HCT116 (cell line): ENCODE data around the gene UTF1. TPM values are rescaled to one million over a fixed set of nuclear protein-coding genes. Genes with fewer than 3 reads are reported as not detected.

Source experiments
- ATAC-seq: fragments of 200-7000 bp; cut with Tn5 transposase; 2 replicates; pipeline ENCODE4 v1.9.1; 2020; ENCODE audit warnings: mild to moderate bottlenecking, moderate library complexity
- BruUV-seq: library from RNA; stranded (reverse); fragments of 400-500 nt; replicated peaks from 2 replicates; lab custom pipeline; 2021; lab: Mats Ljungman, UMichigan
- CTCF ChIA-PET: fragments of 300-600 bp; sonication (Branson Sonifier 250); formaldehyde crosslinking; loops from one replicate; lab custom pipeline; 2021; ENCODE audit warnings: antibody characterized with exemption; lab: Charles Lee
- POLR2A ChIA-PET: fragments of 300-600, 350-600 bp; sonication (Branson Sonifier 250); formaldehyde crosslinking; loops from one replicate; lab custom pipeline; 2021; ENCODE audit warnings: antibody characterized with exemption; lab: Charles Lee
- RAD21 ChIA-PET, 2 experiments: fragments of 300-600 bp; sonication (Branson Sonifier 250); formaldehyde crosslinking; loops; one replicate each; lab custom pipeline; 2023; ENCODE audit warnings: low total read pairs in 2 of 2; ENCODE audit not compliant: uncharacterized antibody in 2 of 2, unreplicated experiment in 2 of 2, low non-redundant PET in 1 of 2; lab: Charles Lee
- DNase-seq: peaks from one replicate; pipeline ENCODE4 v3.0.0-alpha.2; 2010; ENCODE audit warnings: low read depth, low spot score
- H2AFZ ChIP-seq: fragments of 200-600 bp; shearing (Covaris generic), sonication (generic); 2 replicates; pipeline ENCODE4 v1.6.1; 2017; ENCODE audit warnings: low read depth, mixed run types, mixed read lengths, antibody characterized with exemption, low read length; ENCODE audit not compliant: poor library complexity, severe bottlenecking
- H3K27ac ChIP-seq: 2 replicates; pipeline ENCODE4 v1.5.1; 2012; ENCODE audit warnings: low read depth, low read length
- H3K27me3 ChIP-seq: fragments of 200-600 bp; sonication (generic); 2 replicates; pipeline ENCODE4 v1.6.1; 2016; ENCODE audit warnings: mixed run types, low read length, mixed read lengths; ENCODE audit not compliant: insufficient read depth
- H3K36me3 ChIP-seq, 2 experiments: fragments of 200-500 bp in 1 of 2; fragments of 200-600 bp in 1 of 2; sonication (Bioruptor generic) in 1 of 2; sonication (generic) in 1 of 2; 2 replicates each; pipeline versions ENCODE4 v1.5.1 to v1.6.1; 2014 to 2016; ENCODE audit warnings: low read length in 2 of 2, inconsistent platforms in 1 of 2, mixed read lengths in 1 of 2, mixed run types in 1 of 2; ENCODE audit not compliant: insufficient read depth in 2 of 2, control insufficient read depth in 1 of 2
- H3K4me1 ChIP-seq, 2 experiments: fragments of 200-600 bp in 1 of 2; sonication (generic) in 1 of 2; 2 replicates each; pipeline versions ENCODE4 v1.5.1 to v1.6.1; 2012 to 2017; ENCODE audit warnings: low read length in 2 of 2, inconsistent platforms in 1 of 2, mild to moderate bottlenecking in 1 of 2, mixed read lengths in 1 of 2, mixed run types in 1 of 2, moderate library complexity in 1 of 2; ENCODE audit not compliant: insufficient read depth in 2 of 2, control insufficient read depth in 1 of 2
- H3K4me2 ChIP-seq: fragments of 200-600 bp; sonication (generic); 2 replicates; pipeline ENCODE4 v1.6.1; 2017; ENCODE audit warnings: mixed run types, low read length, mixed read lengths
- H3K4me3 ChIP-seq, 2 experiments: fragments of 200-600 bp in 1 of 2; sonication (generic) in 1 of 2; replicated peaks in 1 of 2; 2 replicates each; pipeline ENCODE4 v1.5.1; 2011 to 2016; ENCODE audit warnings: low read length in 2 of 2, control low read depth in 1 of 2, low read depth in 1 of 2, mild to moderate bottlenecking in 1 of 2, mixed read lengths in 1 of 2, mixed run types in 1 of 2
- H3K79me2 ChIP-seq: fragments of 200-600 bp; sonication (generic); 2 replicates; pipeline ENCODE4 v1.6.1; 2017; ENCODE audit warnings: mild to moderate bottlenecking, mixed run types, low read length, moderate library complexity, mixed read lengths; ENCODE audit not compliant: insufficient read depth
- H3K9ac ChIP-seq: fragments of 200-600 bp; sonication (generic); 2 replicates; pipeline ENCODE4 v1.6.1; 2016; ENCODE audit warnings: low read length, mixed read lengths
- H3K9me2 ChIP-seq: fragments of 200-600 bp; sonication (generic), shearing (Covaris generic); 2 replicates; pipeline ENCODE4 v1.6.1; 2017; ENCODE audit warnings: mixed run types, mild to moderate bottlenecking, moderate library complexity; ENCODE audit not compliant: insufficient read depth
- H3K9me3 ChIP-seq, 2 experiments: fragments of 200-500 bp in 1 of 2; fragments of 200-600 bp in 1 of 2; sonication (Bioruptor generic) in 1 of 2; sonication (generic) in 1 of 2; 2 replicates each; pipeline ENCODE4 v1.6.1; 2014 to 2017; ENCODE audit warnings: low read length in 2 of 2, mixed read lengths in 2 of 2, inconsistent platforms in 1 of 2, low read depth in 1 of 2, mild to moderate bottlenecking in 1 of 2, mixed run types in 1 of 2, moderate library complexity in 1 of 2; ENCODE audit not compliant: control insufficient read depth in 1 of 2, insufficient read depth in 1 of 2
- H4K20me1 ChIP-seq: fragments of 200-600 bp; sonication (generic), shearing (Covaris generic); 2 replicates; pipeline ENCODE4 v1.6.1; 2017; ENCODE audit warnings: mixed run types, mild to moderate bottlenecking, moderate library complexity; ENCODE audit not compliant: insufficient read depth
- CBX3 ChIP-seq: IDR thresholded peaks from 2 replicates; pipeline ENCODE4 v1.6.1; 2012; ENCODE audit warnings: low read depth
- EGR1 ChIP-seq: IDR thresholded peaks from 2 replicates; pipeline ENCODE4 v1.6.1; 2012; ENCODE audit warnings: low read depth
- ELF1 ChIP-seq: IDR thresholded peaks from 2 replicates; pipeline ENCODE4 v1.6.1; 2012; ENCODE audit warnings: low read depth, borderline replicate concordance
- EZH2 ChIP-seq: fragments of 200-600 bp; sonication (generic); IDR thresholded peaks from 2 replicates; pipeline ENCODE4 v1.6.1; 2017; ENCODE audit warnings: antibody characterized with exemption, mixed run types
- EZH2phosphoT487 ChIP-seq: fragments of 200-600 bp; IDR thresholded peaks from 2 replicates; pipeline ENCODE4 v1.6.1; 2018; ENCODE audit warnings: antibody characterized with exemption, borderline replicate concordance
- POLR2A ChIP-seq: IDR thresholded peaks from 2 replicates; pipeline ENCODE4 v1.7.0; 2011; ENCODE audit warnings: borderline replicate concordance; ENCODE audit not compliant: insufficient read depth, insufficient read length; ENCODE audit errors: extremely low read depth
- POLR2AphosphoS5 ChIP-seq: IDR thresholded peaks from 2 replicates; pipeline ENCODE4 v1.6.1; 2011; ENCODE audit warnings: mild to moderate bottlenecking, low read depth, low read length, moderate library complexity
- RAD21 ChIP-seq: IDR thresholded peaks from 2 replicates; pipeline ENCODE4 v1.6.1; 2012; ENCODE audit warnings: low read depth, mild to moderate bottlenecking
- SIN3A ChIP-seq: IDR thresholded peaks from 2 replicates; pipeline ENCODE4 v1.6.1; 2012; ENCODE audit warnings: low read depth
- YY1 ChIP-seq: IDR thresholded peaks from 2 replicates; pipeline ENCODE4 v1.6.1; 2011; ENCODE audit warnings: low read length, low read depth, moderate library complexity, mild to moderate bottlenecking; ENCODE audit not compliant: insufficient replicate concordance; ENCODE audit errors: extremely low read depth
- ZFX ChIP-seq: fragments of 450-650 bp; IDR thresholded peaks from 2 replicates; pipeline ENCODE4 v1.6.1; 2017
- ZNF274 ChIP-seq: fragments of 200-500 bp; sonication (Bioruptor generic); IDR thresholded peaks from 2 replicates; pipeline ENCODE4 v1.6.1; 2014; ENCODE audit warnings: mild to moderate bottlenecking, low read depth, low read length, inconsistent platforms
- intact Hi-C: fragments of 100-400 bp; cut with micrococcal nuclease; formaldehyde crosslinking; loops from 2 replicates; pipeline ENCODE4 v1.10.0; 2022
- total RNA-seq: library from RNA; stranded (reverse); gene quantifications from one replicate; pipeline ENCODE4 v1.2.1, GENCODE V29; 2021; ENCODE audit not compliant: unreplicated experiment
- TF ChIP-seq, protein P1 (sequence below): IDR thresholded peaks from 2 replicates; pipeline ENCODE4 v1.6.1; 2012

The UTF1 gene
- total RNA-seq, 1 experiment from 2014 or later: not detected

DNA sequence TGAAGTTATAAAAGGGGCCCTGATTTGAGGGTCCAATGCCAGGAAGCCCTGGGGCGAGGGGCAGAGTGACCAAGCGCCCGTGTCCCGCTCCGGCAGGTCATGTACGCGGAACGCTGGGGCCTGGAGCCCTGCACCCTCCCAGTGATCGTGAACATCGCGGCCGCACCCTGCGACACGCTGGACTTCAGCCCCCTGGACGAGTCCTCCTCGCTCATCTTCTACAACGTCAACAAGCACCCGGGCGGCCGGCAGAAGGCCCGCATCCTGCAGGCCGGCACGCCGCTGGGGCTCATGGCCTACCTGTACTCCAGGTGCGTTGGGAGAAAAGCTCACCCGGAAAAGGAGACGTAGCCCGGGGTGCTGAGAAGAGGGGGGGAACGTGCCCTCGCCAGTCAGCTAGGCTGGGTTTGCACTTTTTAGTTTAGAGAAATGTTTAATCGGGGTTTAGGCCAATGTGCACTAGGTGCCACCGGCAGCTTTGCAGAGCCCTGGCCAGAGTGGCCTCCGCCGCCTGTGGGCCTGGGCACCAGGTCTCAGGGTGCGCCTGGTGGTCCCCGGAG, 22.9 kb upstream of the UTF1 start:
- no peaks in the 10 kb centered on the region for H3K9me2 ChIP-seq
- no peaks in the 10 kb centered on the region for H3K36me3 ChIP-seq
- no peaks in the 10 kb centered on the region for H3K79me2 ChIP-seq
- ChIA-PET POLR2A (no interaction called here), RAD21 (no interaction called here), CTCF (no interaction called here)
- ATAC-seq: no peak
- no peak overlapping the region for H3K4me2 ChIP-seq
- no peak for DNase-seq
- BruUV-seq: no TSS peak
- H3K9ac ChIP-seq: no peak overlapping the region
- no peak overlapping the region for H2AFZ ChIP-seq
- H3K4me1 ChIP-seq: no peaks in the 10 kb centered on the region
- no peaks in the 10 kb centered on the region for H4K20me1 ChIP-seq
- H3K9me3 ChIP-seq: no peaks in the 10 kb centered on the region
- H3K27ac ChIP-seq: no peak overlapping the region
- intact Hi-C loops: no loop called here
- no peaks in the 10 kb centered on the region for H3K27me3 ChIP-seq
- TF ChIP-seq POLR2A: no peak
- no peak for TF ChIP-seq YY1
- TF ChIP-seq EGR1: no peak
- no peak for TF ChIP-seq EZH2
- no peak for TF ChIP-seq SIN3A
- TF ChIP-seq, protein P1, sequence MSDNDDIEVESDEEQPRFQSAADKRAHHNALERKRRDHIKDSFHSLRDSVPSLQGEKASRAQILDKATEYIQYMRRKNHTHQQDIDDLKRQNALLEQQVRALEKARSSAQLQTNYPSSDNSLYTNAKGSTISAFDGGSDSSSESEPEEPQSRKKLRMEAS: no peak
- TF ChIP-seq ELF1: no peak
- TF ChIP-seq EZH2phosphoT487: no peak
- no peak overlapping the region for H3K4me3 ChIP-seq

DNA sequence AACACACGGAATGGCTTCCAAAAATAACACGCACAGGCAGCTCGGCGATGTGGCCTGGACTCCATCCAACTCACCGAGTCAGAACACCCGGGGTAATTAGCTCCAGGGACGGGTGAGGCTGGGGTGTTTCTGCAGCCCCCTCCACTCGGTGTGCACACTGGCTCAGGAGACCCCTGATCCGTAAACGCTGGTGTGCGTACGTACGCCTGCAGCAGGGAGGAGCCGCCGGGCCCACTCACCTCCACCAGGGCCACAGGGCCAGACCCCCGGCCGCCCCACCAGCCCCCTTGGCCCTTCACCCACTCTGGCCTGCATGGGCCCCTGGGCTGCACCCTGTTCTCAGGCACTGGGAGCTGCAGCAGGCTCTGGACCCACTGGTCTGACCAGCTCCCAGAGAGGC, 22.4 kb upstream of the UTF1 start:
- ATAC-seq: no peak
- ChIA-PET CTCF (no interaction called here), RAD21 (no interaction called here), POLR2A (no interaction called here)
- Histone ChIP-seq H4K20me1 (no peaks in the 10 kb centered on the region), H3K4me2 (no peak overlapping the region), H2AFZ (no peak overlapping the region), H3K4me1 (no peaks in the 10 kb centered on the region), H3K9ac (no peak overlapping the region), H3K9me2 (no peaks in the 10 kb centered on the region), H3K9me3 (no peaks in the 10 kb centered on the region), H3K27ac (no peak overlapping the region), H3K79me2 (no peaks in the 10 kb centered on the region), H3K4me3 (no peak overlapping the region), H3K36me3 (no peaks in the 10 kb centered on the region), H3K27me3 (no peaks in the 10 kb centered on the region)
- intact Hi-C loops: no loop called here
- no TSS peak for BruUV-seq
- no peak for DNase-seq
- TF ChIP-seq CBX3: no peak
- TF ChIP-seq RAD21: no peak
- TF ChIP-seq ZNF274: no peak
- no peak for TF ChIP-seq POLR2AphosphoS5
- no peak for TF ChIP-seq ZFX
